BE2C (cell line): ENCODE measurements around the gene CTAGE1.

Source experiments
- DNase-seq: peaks from one replicate; pipeline ENCODE4 v3.0.0-alpha.2; 2020
- H3K27me3 ChIP-seq: fragments of 250-450 bp; sonication (Bioruptor Pico); 2 replicates; pipeline ENCODE4 v1.5.1; 2020; ENCODE audit warnings: mild to moderate bottlenecking
- H3K36me3 ChIP-seq: fragments of 250-450 bp; sonication (Bioruptor Pico); 2 replicates; pipeline ENCODE4 v1.5.1; 2020; ENCODE audit warnings: mild to moderate bottlenecking
- H3K4me1 ChIP-seq: fragments of 250-450 bp; sonication (Bioruptor Pico); 2 replicates; pipeline ENCODE4 v1.5.1; 2020
- H3K4me3 ChIP-seq: 2 replicates; pipeline ENCODE4 v1.5.1; 2011; ENCODE audit warnings: low read depth, low read length
- H3K9me3 ChIP-seq: fragments of 250-450 bp; sonication (Bioruptor Pico); 2 replicates; pipeline ENCODE4 v1.5.1; 2020
- CTCF ChIP-seq: IDR thresholded peaks from 2 replicates; pipeline ENCODE4 v1.5.1; 2012; ENCODE audit warnings: mild to moderate bottlenecking, low read depth, low read length

CTAGE1 gene

GRCh38 chr18:22422909-22423548, 5.3 kb upstream of the CTAGE1 start:
- Histone ChIP-seq H3K27me3 (no peaks in the 10 kb centered on the region), H3K4me3 (no peak overlapping the region), H3K9me3 (no peaks in the 10 kb centered on the region), H3K4me1 (no peaks in the 10 kb centered on the region), H3K36me3 (no peaks in the 10 kb centered on the region)
- DNase-seq, result no peak
- no peak for TF ChIP-seq CTCF

- no peak for TF ChIP-seq CTCF
- Histone ChIP-seq H3K9me3 (no peaks in the 10 kb centered on the region), H3K4me1 (no peaks in the 10 kb centered on the region), H3K27me3 (no peaks in the 10 kb centered on the region), H3K4me3 (no peak overlapping the region), H3K36me3 (no peaks in the 10 kb centered on the region)
- DNase-seq, result no peak
Measured at GRCh38 chr18:22420652-22421051, 2.9 kb upstream of the CTAGE1 start.

GRCh38 chr18:22412176-22412911, 5.4 kb downstream of the CTAGE1 start:
- no peaks in the 10 kb centered on the region for H3K36me3 ChIP-seq
- no peak for TF ChIP-seq CTCF
- H3K4me3 ChIP-seq, result no peak overlapping the region
- no peaks in the 10 kb centered on the region for H3K27me3 ChIP-seq
- H3K4me1 ChIP-seq, result no peaks in the 10 kb centered on the region
- no peak for DNase-seq
- H3K9me3 ChIP-seq, result no peaks in the 10 kb centered on the region

- Histone ChIP-seq H3K4me3 (no peak overlapping the region), H3K27me3 (no peaks in the 10 kb centered on the region), H3K4me1 (no peaks in the 10 kb centered on the region), H3K9me3 (no peaks in the 10 kb centered on the region), H3K36me3 (no peaks in the 10 kb centered on the region)
- no peak for TF ChIP-seq CTCF
- no peak for DNase-seq
Measured at GRCh38 chr18:22411446-22411845, 6.3 kb downstream of the CTAGE1 start.

GRCh38 chr18:22410126-22410525, 7.6 kb downstream of the CTAGE1 start:
- no peak for TF ChIP-seq CTCF
- no peak for DNase-seq
- no peaks in the 10 kb centered on the region for H3K36me3 ChIP-seq
- no peaks in the 10 kb centered on the region for H3K27me3 ChIP-seq
- no peaks in the 10 kb centered on the region for H3K4me1 ChIP-seq
- no peak overlapping the region for H3K4me3 ChIP-seq
- no peaks in the 10 kb centered on the region for H3K9me3 ChIP-seq

GRCh38 chr18:22409445-22409844, 8.3 kb downstream of the CTAGE1 start:
- Histone ChIP-seq H3K4me3 (no peak overlapping the region), H3K9me3 (no peaks in the 10 kb centered on the region), H3K4me1 (no peaks in the 10 kb centered on the region), H3K27me3 (no peaks in the 10 kb centered on the region), H3K36me3 (no peaks in the 10 kb centered on the region)
- no peak for DNase-seq
- no peak for TF ChIP-seq CTCF
